GM23338 (cell line): ENCODE results near the gene TMEM59. TPM values are rescaled to one million over a fixed set of nuclear protein-coding genes. Genes with fewer than 3 reads are reported as not detected.

ENCODE experiments used
- ATAC-seq: fragments of 200-7000 bp; cut with Tn5 transposase; 3 replicates; pipeline ENCODE4 v1.9.1; 2020
- DNase-seq: peaks from one replicate; pipeline ENCODE4 v3.0.0-alpha.2; 2015; ENCODE audit warnings: low spot score
- H2AFZ ChIP-seq: fragments of 200-600 bp; sonication (generic); 2 replicates; pipeline ENCODE4 v1.8.0; 2016; ENCODE audit warnings: antibody characterized with exemption, mild to moderate bottlenecking, moderate library complexity
- H3F3A ChIP-seq: fragments of 200-600 bp; sonication (generic); replicated peaks from 2 replicates; pipeline ENCODE4 v1.8.0; 2017; ENCODE audit warnings: antibody characterized with exemption, mixed run types, low read depth
- H3K27ac ChIP-seq: fragments of 200-600 bp; sonication (generic); 2 replicates; pipeline ENCODE4 v1.6.1; 2016; ENCODE audit warnings: low read depth
- H3K27me3 ChIP-seq: fragments of 200-600 bp; sonication (generic); 2 replicates; pipeline ENCODE4 v1.8.0; 2016; ENCODE audit warnings: mild to moderate bottlenecking, mixed run types, moderate library complexity; ENCODE audit not compliant: insufficient read depth
- H3K36me3 ChIP-seq: fragments of 200-600 bp; sonication (generic); 2 replicates; pipeline ENCODE4 v1.8.0; 2016; ENCODE audit warnings: mild to moderate bottlenecking; ENCODE audit not compliant: insufficient read depth
- H3K4me1 ChIP-seq: fragments of 200-600 bp; sonication (generic); 2 replicates; pipeline ENCODE4 v1.8.0; 2016; ENCODE audit warnings: mild to moderate bottlenecking, moderate library complexity; ENCODE audit not compliant: insufficient read depth
- H3K4me2 ChIP-seq: fragments of 200-600 bp; sonication (generic); 2 replicates; pipeline ENCODE4 v1.7.1; 2017; ENCODE audit warnings: mixed run types
- H3K4me3 ChIP-seq: fragments of 200-600 bp; sonication (generic); 2 replicates; pipeline ENCODE4 v1.6.1; 2016; ENCODE audit warnings: mixed run types
- H3K79me2 ChIP-seq: fragments of 200-600 bp; sonication (generic); replicated peaks from 2 replicates; pipeline ENCODE4 v1.8.0; 2017; ENCODE audit warnings: mild to moderate bottlenecking; ENCODE audit not compliant: insufficient read depth
- H3K9me2 ChIP-seq: fragments of 200-600 bp; sonication (generic); 2 replicates; pipeline ENCODE4 v1.8.0; 2017; ENCODE audit not compliant: insufficient read depth
- H4K20me1 ChIP-seq: fragments of 200-600 bp; sonication (generic); replicated peaks from 2 replicates; pipeline ENCODE4 v1.8.0; 2017; ENCODE audit warnings: mild to moderate bottlenecking; ENCODE audit not compliant: insufficient read depth
- H3K27ac Mint-ChIP-seq: 2 replicates; pipeline ENCODE4 v1.8.0; 2020; ENCODE audit warnings: inconsistent platforms, mild to moderate bottlenecking, moderate library complexity, mixed read lengths
- H3K27me3 Mint-ChIP-seq: 3 replicates; pipeline ENCODE4 v1.8.0; 2022; ENCODE audit warnings: low read depth, mild to moderate bottlenecking, moderate library complexity, mixed read lengths, inconsistent platforms; ENCODE audit not compliant: insufficient read depth, poor library complexity
- H3K36me3 Mint-ChIP-seq: 3 replicates; pipeline ENCODE4 v1.8.0; 2021; ENCODE audit warnings: low read depth, mild to moderate bottlenecking, inconsistent platforms, moderate library complexity, mixed read lengths
- H3K4me1 Mint-ChIP-seq: 3 replicates; pipeline ENCODE4 v1.8.0; 2020; ENCODE audit warnings: mild to moderate bottlenecking, inconsistent platforms, mixed read lengths
- H3K4me3 Mint-ChIP-seq: 3 replicates; pipeline ENCODE4 v1.8.0; 2021; ENCODE audit warnings: moderate library complexity, mild to moderate bottlenecking, inconsistent platforms, mixed read lengths
- H3K9me3 Mint-ChIP-seq: 3 replicates; pipeline ENCODE4 v1.8.0; 2020; ENCODE audit warnings: moderate library complexity, mild to moderate bottlenecking, inconsistent platforms, mixed read lengths
- CREB1 ChIP-seq: fragments of 250-450 bp; sonication (Bioruptor Pico); IDR thresholded peaks from 2 replicates; pipeline ENCODE4 v1.5.0; 2020; ENCODE audit warnings: low read depth, mild to moderate bottlenecking, moderate library complexity
- CTCF ChIP-seq, 2 experiments: fragments of 200-600 bp in 1 of 2; sonication (generic) in 1 of 2; conservative IDR thresholded peaks; 2 replicates each; pipeline versions ENCODE4 v1.5.1 to v1.6.1; 2016 to 2017; ENCODE audit warnings: antibody characterized with exemption in 2 of 2, low read depth in 2 of 2, mild to moderate bottlenecking in 2 of 2, moderate library complexity in 1 of 2
- ETS1 ChIP-seq: IDR thresholded peaks from 2 replicates; pipeline ENCODE4 v1.6.1; 2016; ENCODE audit warnings: antibody characterized with exemption
- EZH2 ChIP-seq: fragments of 200-600 bp; sonication (generic); IDR thresholded peaks from one replicate; pipeline ENCODE4 v1.8.0; 2017; ENCODE audit warnings: antibody characterized with exemption, mild to moderate bottlenecking, low read depth; ENCODE audit not compliant: unreplicated experiment
- EZH2phosphoT487 ChIP-seq: fragments of 200-600 bp; sonication (generic); IDR thresholded peaks from one replicate; pipeline ENCODE4 v1.8.1; 2018; ENCODE audit warnings: antibody characterized with exemption; ENCODE audit not compliant: unreplicated experiment
- NANOG ChIP-seq: IDR thresholded peaks from 2 replicates; pipeline ENCODE4 v1.6.1; 2016; ENCODE audit warnings: antibody characterized with exemption, borderline replicate concordance
- POLR2AphosphoS5 ChIP-seq: IDR thresholded peaks from 2 replicates; pipeline ENCODE4 v1.6.1; 2016; ENCODE audit warnings: antibody characterized with exemption, low read depth
- STAT1 ChIP-seq: IDR thresholded peaks from one replicate; pipeline ENCODE4 v1.6.1; 2016; ENCODE audit warnings: antibody characterized with exemption; ENCODE audit not compliant: unreplicated experiment
- ZNF114 ChIP-seq: fragments of 250-450 bp; sonication (Bioruptor Pico); IDR thresholded peaks from 2 replicates; pipeline ENCODE4 v1.5.0; 2020; ENCODE audit warnings: mild to moderate bottlenecking, moderate library complexity
- ZNF331 ChIP-seq: fragments of 250-450 bp; sonication (Bioruptor Pico); IDR thresholded peaks from 2 replicates; pipeline ENCODE4 v1.5.0; 2020; ENCODE audit warnings: low read depth, mild to moderate bottlenecking, moderate library complexity
- ZNF462 ChIP-seq: fragments of 250-450 bp; sonication (Bioruptor Pico); IDR thresholded peaks from 2 replicates; pipeline ENCODE4 v1.5.0; 2020; ENCODE audit warnings: mild to moderate bottlenecking, moderate library complexity
- polyA plus RNA-seq: library from polyadenylated mRNA; unstranded; fragments of >200 nt; fragmentation: Nextera tagmentation; extraction: Ambion mirVana; gene quantifications from 2 replicates; pipeline ENCODE4 v1.2.1, GENCODE V29; 2016
- total RNA-seq: library from RNA; depleted of rRNA; stranded (reverse); fragments of >200 nt; shearing (Covaris generic); gene quantifications from 2 replicates; pipeline ENCODE4 v1.2.3, GENCODE V29; 2014

The TMEM59 gene
- total and polyA plus RNA-seq, 2 experiments from 2014 or later, result 81.9 to 132 TPM

- TF ChIP-seq CTCF (conservative IDR thresholded peaks at IDR 0.05; ENCODE audit: low read depth in 2 of 2) (no peak), STAT1 (no peak), NANOG (no peak)
These were observed 36.4 kb downstream of the TMEM59 start (continued) for GRCh38 chr1:54016343-54017282.

GRCh38 chr1:54014009-54014629 lies 38.9 kb downstream of the TMEM59 start:
- Histone ChIP-seq H3K79me2 (no peaks in the 10 kb centered on the region), H3F3A (no peaks in the 10 kb centered on the region), H3K27me3 (no peaks in the 10 kb centered on the region), H3K9me2 (no peaks in the 10 kb centered on the region; the same call in 1 of the 2 replicates), H4K20me1 (no peaks in the 10 kb centered on the region), H3K4me3 (no peak overlapping the region), H3K4me1 (no peaks in the 10 kb centered on the region), H3K36me3 (no peaks in the 10 kb centered on the region), H3K4me2 (no peak overlapping the region), H3K27ac (no peak overlapping the region), H2AFZ (no peak overlapping the region; the same call in 1 of the 2 replicates)
- Mint-ChIP-seq H3K27ac (no peak overlapping the region), H3K36me3 (no peaks in the 10 kb centered on the region), H3K27me3 (peaks cover 11% of the 10 kb centered on the region), H3K9me3 (no peaks in the 10 kb centered on the region), H3K4me1 (peaks cover 8% of the 10 kb centered on the region), H3K4me3 (no peak overlapping the region)
- ATAC-seq (no peak; the same call in 1 of the 3 replicates), DNase-seq (peak; percentile 8)
- TF ChIP-seq EZH2, result no peak
- no peak for TF ChIP-seq ZNF114 (CRISPR knock-in tag)
- no peak for TF ChIP-seq CTCF (conservative IDR thresholded peaks at IDR 0.05; ENCODE audit: low read depth in 2 of 2)
- no peak for TF ChIP-seq ETS1
- no peak for TF ChIP-seq STAT1
- TF ChIP-seq ZNF462 (CRISPR knock-in tag), result no peak
- TF ChIP-seq CREB1 (CRISPR knock-in tag), result no peak
- TF ChIP-seq POLR2AphosphoS5, result no peak
- no peak for TF ChIP-seq NANOG
- TF ChIP-seq ZNF331 (CRISPR knock-in tag), result no peak
- no peak for TF ChIP-seq EZH2phosphoT487
